Measurements from ENCODE around the gene SLFNL1.

The SLFNL1 gene

GRCh38 chr1:40997096-40997495, 24.4 kb downstream of the SLFNL1 start:
- TF ChIP-seq POLR2AphosphoS5 (IDR thresholded peaks at IDR 0.05; ENCODE audit: low read depth, low read length) (no peak), TAF1 (IDR thresholded peaks at IDR 0.05; ENCODE audit: borderline replicate concordance, insufficient read depth, low read length) (no peak), REST (IDR thresholded peaks at IDR 0.05; ENCODE audit: insufficient read depth in 1 of 2, low read depth in 2 of 2, low read length in 2 of 2) (no peak), SIN3A (IDR thresholded peaks at IDR 0.05; ENCODE audit: borderline replicate concordance, insufficient read depth, low read length) (no peak), FOXP2 (optimal IDR thresholded peaks at IDR 0.05; ENCODE audit: borderline replicate concordance, extremely low read depth, extremely low read length, insufficient read depth) (no peak)

- TF ChIP-seq POLR2AphosphoS5 (IDR thresholded peaks at IDR 0.05; ENCODE audit: low read depth, low read length): no peak
- TF ChIP-seq SIN3A (IDR thresholded peaks at IDR 0.05; ENCODE audit: borderline replicate concordance, insufficient read depth, low read length): no peak
- no peak for TF ChIP-seq FOXP2 (optimal IDR thresholded peaks at IDR 0.05; ENCODE audit: borderline replicate concordance, extremely low read depth, extremely low read length, insufficient read depth)
- TF ChIP-seq REST (IDR thresholded peaks at IDR 0.05; ENCODE audit: insufficient read depth in 1 of 2, low read depth in 2 of 2, low read length in 2 of 2): no peak
- TF ChIP-seq TAF1 (IDR thresholded peaks at IDR 0.05; ENCODE audit: borderline replicate concordance, insufficient read depth, low read length): no peak
These were observed 32.5 kb downstream of the SLFNL1 start for GRCh38 chr1:40989066-40989465.

GRCh38 chr1:40988280-40988679, 33.2 kb downstream of the SLFNL1 start:
- TF ChIP-seq REST (IDR thresholded peaks at IDR 0.05; ENCODE audit: insufficient read depth in 1 of 2, low read depth in 2 of 2, low read length in 2 of 2): no peak

- no peak for TF ChIP-seq POLR2AphosphoS5 (IDR thresholded peaks at IDR 0.05; ENCODE audit: low read depth, low read length)
- no peak for TF ChIP-seq TAF1 (IDR thresholded peaks at IDR 0.05; ENCODE audit: borderline replicate concordance, insufficient read depth, low read length)
- TF ChIP-seq SIN3A (IDR thresholded peaks at IDR 0.05; ENCODE audit: borderline replicate concordance, insufficient read depth, low read length): no peak
- no peak for TF ChIP-seq REST (IDR thresholded peaks at IDR 0.05; ENCODE audit: insufficient read depth in 1 of 2, low read depth in 2 of 2, low read length in 2 of 2)
- TF ChIP-seq FOXP2 (optimal IDR thresholded peaks at IDR 0.05; ENCODE audit: borderline replicate concordance, extremely low read depth, extremely low read length, insufficient read depth): no peak
These were observed 33.9 kb downstream of the SLFNL1 start for GRCh38 chr1:40987439-40988276.

GRCh38 chr1:40986956-40987355, 34.6 kb downstream of the SLFNL1 start:
- TF ChIP-seq FOXP2 (optimal IDR thresholded peaks at IDR 0.05; ENCODE audit: borderline replicate concordance, extremely low read depth, extremely low read length, insufficient read depth) (no peak), REST (IDR thresholded peaks at IDR 0.05; ENCODE audit: insufficient read depth in 1 of 2, low read depth in 2 of 2, low read length in 2 of 2) (no peak), POLR2AphosphoS5 (IDR thresholded peaks at IDR 0.05; ENCODE audit: low read depth, low read length) (no peak), TAF1 (IDR thresholded peaks at IDR 0.05; ENCODE audit: borderline replicate concordance, insufficient read depth, low read length) (no peak), SIN3A (IDR thresholded peaks at IDR 0.05; ENCODE audit: borderline replicate concordance, insufficient read depth, low read length) (no peak)
